HK-2 (cell line): ENCODE results near the gene HTR2C.
A peak's percentile ranks its signal among the peaks of the same experiment; 100 is the strongest.
"Not testable (repeated sequence)": the region's sequence is repeated elsewhere in the genome, so short reads cannot be mapped to it uniquely, and the experiment has no call there.

Source experiments
- DNase-seq: peaks from one replicate; pipeline ENCODE4 v3.0.0-alpha.2; 2018; ENCODE audit not compliant: unreplicated experiment

HTR2C gene

GRCh38 chrX:114712466-114712865 is 128.6 kb downstream of the HTR2C start:
- DNase-seq: no peak

- no peak for DNase-seq
Observed at GRCh38 chrX:114715096-114715495, 131.2 kb downstream of the HTR2C start.

- DNase-seq: peak; percentile 8
Observed at GRCh38 chrX:114717921-114718320, 134.0 kb downstream of the HTR2C start.

- DNase-seq: no peak
Observed at GRCh38 chrX:114766541-114766940, 182.7 kb downstream of the HTR2C start.

GRCh38 chrX:114774691-114775090 is 190.8 kb downstream of the HTR2C start:
- no peak for DNase-seq

- no peak for DNase-seq
Observed at GRCh38 chrX:114782925-114783324, 199.0 kb downstream of the HTR2C start.

- DNase-seq: no peak
Observed at GRCh38 chrX:114787061-114787460, 203.2 kb downstream of the HTR2C start.

- no peak for DNase-seq
Observed at GRCh38 chrX:114797494-114797893, 213.6 kb downstream of the HTR2C start.

- no peak for DNase-seq
Observed at GRCh38 chrX:114798907-114799306, 215.0 kb downstream of the HTR2C start.

GRCh38 chrX:114800719-114801118 is 216.8 kb downstream of the HTR2C start:
- DNase-seq: no peak

GRCh38 chrX:114819509-114819908 is 235.6 kb downstream of the HTR2C start:
- DNase-seq: no peak

GRCh38 chrX:114841051-114841450 is 257.2 kb downstream of the HTR2C start:
- no peak for DNase-seq

- DNase-seq: no peak
Observed at GRCh38 chrX:114842181-114842580, 258.3 kb downstream of the HTR2C start.

- no peak for DNase-seq
Observed at GRCh38 chrX:114889481-114889880, 305.6 kb downstream of the HTR2C start.

- no peak for DNase-seq
Observed at GRCh38 chrX:114903618-114904017, 319.7 kb downstream of the HTR2C start.

GRCh38 chrX:114905251-114905650 is 321.4 kb downstream of the HTR2C start:
- no peak for DNase-seq

GRCh38 chrX:114906984-114907510 is 323.2 kb downstream of the HTR2C start:
- no peak for DNase-seq

- no peak for DNase-seq
Observed at GRCh38 chrX:114924423-114924822, 340.5 kb downstream of the HTR2C start.

- DNase-seq: no peak
Observed at GRCh38 chrX:114924856-114925255, 341.0 kb downstream of the HTR2C start.

- DNase-seq: no peak
Observed at GRCh38 chrX:114930227-114930626, 346.3 kb downstream of the HTR2C start.

GRCh38 chrX:114932550-114932949 is 348.7 kb downstream of the HTR2C start:
- DNase-seq: no peak

GRCh38 chrX:114933291-114933690 is 349.4 kb downstream of the HTR2C start:
- not testable (repeated sequence) for DNase-seq

GRCh38 chrX:114937090-114937489 is 353.2 kb downstream of the HTR2C start:
- not testable (repeated sequence) for DNase-seq

GRCh38 chrX:114952696-114953095 is 368.8 kb downstream of the HTR2C start:
- DNase-seq: no peak
